Measurements from ENCODE around the gene ZNF536. TPM values are rescaled to one million over a fixed set of nuclear protein-coding genes. Genes with fewer than 3 reads are reported as not detected.

ZNF536 gene
- polyA plus RNA-seq, 1 donor (not counting 4 experiments of a cell fraction or from before 2014, with no cell fraction given), result not detected

GRCh38 chr19:30360376-30361106 is 11.6 kb upstream of the ZNF536 start:
- Histone ChIP-seq H3K9ac (ENCODE audit: control insufficient read depth, extremely low read depth, insufficient read depth, low read length) (no peak overlapping the region), H3K4me2 (ENCODE audit: control insufficient read depth, extremely low read depth, insufficient read depth, low read depth, low read length) (no peak overlapping the region), H3K4me3 (ENCODE audit: control insufficient read depth in 2 of 3, extremely low read depth in 1 of 3, insufficient read depth in 2 of 3, low read depth in 1 of 3, low read length in 3 of 3) (no peak overlapping the region), H4K20me1 (ENCODE audit: control insufficient read depth, extremely low read depth, insufficient read depth, low read length) (no peaks in the 10 kb centered on the region), H3K36me3 (ENCODE audit: control insufficient read depth in 2 of 2, extremely low read depth in 1 of 2, insufficient read depth in 2 of 2, low read length in 2 of 2) (no peaks in the 10 kb centered on the region), H3K79me2 (ENCODE audit: control insufficient read depth, insufficient read depth, low read length) (no peaks in the 10 kb centered on the region), H3K27ac (ENCODE audit: control insufficient read depth, insufficient read depth, low read length) (no peak overlapping the region), H3K9me3 (ENCODE audit: control insufficient read depth, low read depth, low read length) (no peaks in the 10 kb centered on the region), H3K9me1 (ENCODE audit: control insufficient read depth, extremely low read depth, insufficient read depth, low read length) (no peaks in the 10 kb centered on the region), H2AFZ (ENCODE audit: control insufficient read depth, low read length) (no peak overlapping the region), H3K27me3 (ENCODE audit: control insufficient read depth, extremely low read depth, insufficient read depth, low read length) (no peaks in the 10 kb centered on the region), H3K4me1 (ENCODE audit: control insufficient read depth, extremely low read depth, insufficient read depth, low read length) (no peaks in the 10 kb centered on the region)
- no peak for FAIRE-seq
- no peak for DNase-seq (ENCODE audit: low read depth, low spot score)
- TF ChIP-seq CTCF (optimal IDR thresholded peaks at IDR 0.05 in 1 of 3, IDR thresholded peaks at IDR 0.05 in 1 of 3, conservative IDR thresholded peaks at IDR 0.05 in 1 of 3; ENCODE audit: extremely low read depth in 1 of 3, insufficient read depth in 2 of 3, low read length in 3 of 3), result no peak
- TF ChIP-seq EZH2 (IDR thresholded peaks at IDR 0.05; ENCODE audit: low read length), result no peak
- dilution Hi-C loops (cut with MboI; ENCODE audit: extremely low pct_ligation_motif_present, low sequenced_read_pairs), result no loop called here

- dilution Hi-C loops (cut with MboI; ENCODE audit: extremely low pct_ligation_motif_present, low sequenced_read_pairs), result no loop called here
Observed at GRCh38 chr19:30361107-30361447, 11.1 kb upstream of the ZNF536 start.

More at GRCh38 chr19:30361107-30361447, 11.1 kb upstream of the ZNF536 start:
- Histone ChIP-seq H3K36me3 (ENCODE audit: control insufficient read depth in 2 of 2, extremely low read depth in 1 of 2, insufficient read depth in 2 of 2, low read length in 2 of 2) (no peaks in the 10 kb centered on the region), H3K9me1 (ENCODE audit: control insufficient read depth, extremely low read depth, insufficient read depth, low read length) (no peaks in the 10 kb centered on the region), H3K27ac (ENCODE audit: control insufficient read depth, insufficient read depth, low read length) (no peak overlapping the region), H3K9ac (ENCODE audit: control insufficient read depth, extremely low read depth, insufficient read depth, low read length) (no peak overlapping the region), H3K4me3 (ENCODE audit: control insufficient read depth in 2 of 3, extremely low read depth in 1 of 3, insufficient read depth in 2 of 3, low read depth in 1 of 3, low read length in 3 of 3) (no peak overlapping the region), H3K4me2 (ENCODE audit: control insufficient read depth, extremely low read depth, insufficient read depth, low read depth, low read length) (no peak overlapping the region), H3K27me3 (ENCODE audit: control insufficient read depth, extremely low read depth, insufficient read depth, low read length) (no peaks in the 10 kb centered on the region), H4K20me1 (ENCODE audit: control insufficient read depth, extremely low read depth, insufficient read depth, low read length) (no peaks in the 10 kb centered on the region), H3K4me1 (ENCODE audit: control insufficient read depth, extremely low read depth, insufficient read depth, low read length) (no peaks in the 10 kb centered on the region), H3K79me2 (ENCODE audit: control insufficient read depth, insufficient read depth, low read length) (no peaks in the 10 kb centered on the region), H3K9me3 (ENCODE audit: control insufficient read depth, low read depth, low read length) (no peaks in the 10 kb centered on the region), H2AFZ (ENCODE audit: control insufficient read depth, low read length) (no peak overlapping the region)
- TF ChIP-seq CTCF (optimal IDR thresholded peaks at IDR 0.05 in 1 of 3, IDR thresholded peaks at IDR 0.05 in 1 of 3, conservative IDR thresholded peaks at IDR 0.05 in 1 of 3; ENCODE audit: extremely low read depth in 1 of 3, insufficient read depth in 2 of 3, low read length in 3 of 3) (no peak), EZH2 (IDR thresholded peaks at IDR 0.05; ENCODE audit: low read length) (no peak)
- DNase-seq (ENCODE audit: low read depth, low spot score) (no peak), FAIRE-seq (no peak)

Measured in keratinocyte (primary cell).